ENCODE measurements around the gene DHRS7. TPM values are rescaled to one million over a fixed set of nuclear protein-coding genes. Genes with fewer than 3 reads are reported as not detected.

DHRS7 gene
- polyA plus RNA-seq, 10 donors = 48.7 to 101 (median 73.2) TPM

- DNase-seq = no peak
Measured at GRCh38 chr14:60189923-60190840, 25.0 kb upstream of the DHRS7 start.

DNA sequence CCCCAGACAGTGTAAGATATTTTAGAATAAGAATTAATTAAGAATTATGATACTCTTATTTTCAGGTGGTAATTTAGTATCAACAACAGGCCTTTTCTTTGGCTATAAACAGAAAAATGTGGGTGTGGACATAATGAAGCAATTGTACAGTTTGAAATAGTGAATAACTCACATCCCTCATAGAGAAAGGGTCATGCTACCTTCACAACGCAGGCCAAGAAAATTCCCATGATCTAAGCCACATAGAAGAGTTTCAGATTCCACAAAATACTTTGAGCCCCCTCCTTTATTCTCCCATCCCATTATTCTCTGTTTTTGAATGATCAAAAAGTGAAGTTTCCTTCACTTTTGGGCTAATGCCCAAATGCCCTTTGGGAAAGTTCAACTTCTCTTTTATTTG is 23.5 kb upstream of the DHRS7 start:
- DNase-seq = no peak

GRCh38 chr14:60188115-60188514 is 22.9 kb upstream of the DHRS7 start:
- peak in 1 of 3 donors; percentile 24 for DNase-seq

DNA sequence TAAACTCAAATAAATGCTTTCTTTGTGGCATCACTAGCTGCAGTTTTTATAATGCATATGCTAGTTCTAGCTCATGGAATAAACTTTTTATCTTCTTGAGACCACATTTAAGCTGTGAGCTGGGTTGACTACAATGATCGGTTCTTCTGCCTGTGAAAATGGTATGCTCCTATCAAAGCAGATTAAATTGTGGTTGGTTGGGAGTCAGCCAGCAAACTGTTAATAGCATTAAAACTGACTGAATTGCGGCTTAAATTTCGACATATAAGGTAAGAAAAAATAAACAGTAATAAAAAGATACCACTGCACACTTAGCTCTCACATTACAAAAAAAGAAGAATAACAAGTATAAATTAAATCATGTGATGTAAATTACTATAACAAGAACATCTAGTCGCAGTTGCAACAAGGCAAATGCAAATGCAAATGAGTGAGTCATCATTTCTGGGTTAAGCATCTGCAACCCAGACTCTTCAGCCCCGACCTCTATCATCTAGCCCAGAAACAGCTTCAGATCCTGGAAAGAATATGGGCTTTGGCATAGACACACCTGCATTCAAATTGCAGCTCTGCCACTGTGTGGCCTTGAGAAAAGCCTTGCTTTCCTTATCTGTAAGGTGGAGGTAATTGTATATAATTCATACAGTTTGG is 19.8 kb upstream of the DHRS7 start:
- DNase-seq = no peak

- peak; percentile 72 to 86 (median 74) for DNase-seq
Measured at GRCh38 chr14:60184146-60184904, 19.1 kb upstream of the DHRS7 start.

GRCh38 chr14:60183741-60184140 is 18.5 kb upstream of the DHRS7 start:
- DNase-seq = peak in 1 of 3 donors; percentile 16

- no peak for DNase-seq
Measured at GRCh38 chr14:60183138-60183537, 17.9 kb upstream of the DHRS7 start.

GRCh38 chr14:60179431-60179869 is 14.3 kb upstream of the DHRS7 start:
- DNase-seq = peak in 2 of 3 donors; percentile 13 to 40

- no peak for DNase-seq
Measured at GRCh38 chr14:60178820-60179219, 13.6 kb upstream of the DHRS7 start.

DNA sequence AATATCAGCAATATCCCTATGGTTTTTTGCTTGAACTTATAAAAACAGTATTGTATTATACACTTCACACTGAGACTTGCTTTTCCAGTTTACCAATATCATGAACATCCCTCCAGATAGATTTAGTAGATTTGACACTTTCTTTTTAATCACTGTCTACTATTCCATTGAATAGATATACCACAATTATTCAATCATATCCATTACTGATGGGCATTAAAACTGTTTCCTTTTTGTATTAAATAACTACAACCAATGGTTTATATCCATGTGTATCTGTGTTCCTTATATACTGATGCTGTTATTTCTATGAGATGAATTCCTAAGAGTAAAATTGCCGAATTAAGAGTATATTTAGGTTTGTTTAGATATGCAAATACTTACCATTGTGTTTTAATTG is 13.0 kb upstream of the DHRS7 start:
- DNase-seq = no peak

DNA sequence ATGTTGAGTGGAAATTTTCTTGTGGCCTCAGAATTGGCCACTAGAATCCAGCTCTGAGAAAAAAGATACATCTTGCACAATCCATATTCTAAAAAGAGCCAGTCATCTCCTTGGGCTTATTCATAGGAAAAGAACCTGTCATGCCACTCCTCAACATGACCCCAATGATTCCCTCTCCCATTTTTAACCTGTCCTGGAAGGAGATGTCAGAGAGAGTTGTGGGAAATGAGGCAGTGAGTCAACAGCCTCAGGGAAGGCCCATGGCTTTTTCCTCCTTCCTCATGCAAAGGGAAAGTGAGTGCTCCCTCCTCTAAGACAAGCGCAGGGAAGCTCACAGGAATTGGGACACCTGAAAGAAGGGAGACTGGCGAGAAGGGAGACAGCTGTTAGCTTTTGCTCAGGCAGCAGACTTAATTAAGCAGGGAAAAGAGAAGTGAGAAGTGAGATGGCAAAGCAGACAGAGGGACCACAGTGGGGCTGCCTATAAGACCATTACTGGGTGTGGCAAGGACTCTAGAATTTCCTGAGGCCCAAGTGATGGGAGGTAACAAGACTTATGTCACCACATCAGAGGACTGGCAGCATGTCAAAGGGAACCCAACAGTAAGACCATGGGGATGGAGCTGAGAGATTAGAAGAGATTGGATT is 10.2 kb upstream of the DHRS7 start:
- DNase-seq = no peak

DNA sequence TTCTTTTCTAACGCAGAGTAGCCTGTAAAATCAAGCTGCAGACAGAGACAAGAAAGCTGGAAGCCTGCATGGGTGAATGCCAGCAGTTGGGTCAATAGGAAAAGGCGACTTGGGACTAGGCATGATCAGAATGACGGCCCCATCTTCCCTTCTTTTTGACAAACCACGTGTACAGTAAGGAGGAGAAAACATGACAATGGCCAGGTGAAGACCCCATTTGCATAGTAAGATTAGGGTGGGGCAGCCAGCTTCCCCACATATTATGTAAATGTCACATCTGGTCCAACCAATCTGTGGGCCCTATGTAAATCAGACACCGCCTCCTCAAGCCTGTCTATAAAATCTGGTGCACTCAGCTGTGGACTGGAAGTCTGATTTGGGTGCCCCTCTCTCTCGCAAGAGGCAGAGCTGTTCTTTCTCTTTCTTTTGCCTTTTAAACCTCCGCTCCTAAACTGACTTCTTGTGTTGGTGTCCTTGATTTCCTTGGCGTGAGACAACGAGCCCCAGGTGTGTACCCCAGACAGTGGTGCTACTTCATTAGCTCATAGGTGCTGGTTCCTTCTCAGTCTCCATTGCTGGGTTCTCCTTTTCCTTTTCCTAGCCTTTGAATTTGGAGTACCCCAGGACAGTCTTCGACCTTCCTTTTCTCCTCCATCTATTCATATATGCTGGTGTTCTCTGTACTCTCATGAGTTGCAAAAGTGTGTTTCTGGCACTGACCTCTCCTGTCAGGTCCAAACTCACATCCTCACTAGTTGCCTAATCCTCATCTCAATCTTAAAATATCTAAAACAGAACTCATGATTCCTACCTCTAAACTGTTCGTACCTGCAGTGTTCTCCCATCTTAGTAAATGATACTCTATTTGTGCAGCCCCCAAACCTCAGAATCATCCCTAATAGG is 9.4 kb upstream of the DHRS7 start:
- DNase-seq = no peak

- DNase-seq = no peak
Measured at GRCh38 chr14:60171690-60172089, 6.5 kb upstream of the DHRS7 start.

DNA sequence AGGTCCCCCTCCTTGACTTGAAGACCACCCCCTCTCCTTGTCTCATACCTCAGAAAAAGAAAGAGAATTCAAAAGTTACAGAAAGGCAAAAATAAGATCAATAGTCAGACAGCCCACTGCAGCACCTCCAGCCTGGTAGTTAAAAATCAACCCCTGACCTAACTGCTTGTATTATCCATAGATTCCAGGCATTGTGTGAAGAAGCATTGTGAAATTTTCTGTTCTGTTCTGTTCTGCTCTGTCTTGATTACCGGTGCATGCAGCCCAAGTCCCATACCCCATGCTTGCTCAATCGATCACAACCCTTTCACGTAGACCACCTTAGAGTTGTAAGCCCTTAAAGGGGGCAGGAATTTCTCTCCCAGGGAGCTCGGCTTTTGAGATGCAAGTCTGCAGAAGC is 5.8 kb upstream of the DHRS7 start:
- DNase-seq = no peak

DNA sequence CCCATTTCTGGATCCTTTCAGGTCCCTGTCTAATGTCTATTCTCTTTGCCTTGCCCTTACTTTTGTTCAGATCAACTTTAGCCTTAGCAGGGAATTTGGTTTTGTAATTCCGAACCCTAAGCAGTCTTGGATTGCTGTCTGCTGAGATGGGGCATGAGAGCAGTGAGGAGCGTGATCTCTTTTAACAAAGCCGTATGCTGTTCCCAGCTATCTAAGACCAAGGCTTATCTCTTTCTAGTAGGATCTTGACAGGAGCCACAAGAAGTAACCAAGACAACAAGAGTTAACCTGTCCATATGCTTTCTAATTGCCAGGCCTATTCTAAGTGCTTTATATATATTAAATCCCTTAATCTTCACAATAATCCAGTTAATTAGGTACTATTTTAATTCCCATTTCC is 4.5 kb upstream of the DHRS7 start:
- DNase-seq = no peak

- DNase-seq = no peak
Measured at GRCh38 chr14:60166142-60166541, 944 bp upstream of the DHRS7 start.

GRCh38 chr14:60165547-60165876 is 314 bp upstream of the DHRS7 start:
- DNase-seq = no peak

- DNase-seq = no peak
Measured at GRCh38 chr14:60164404-60164711, 840 bp downstream of the DHRS7 start.

- peak in 1 of 3 donors; percentile 11 for DNase-seq
Measured at GRCh38 chr14:60163693-60164092, 1.5 kb downstream of the DHRS7 start.

GRCh38 chr14:60161196-60162107 is 3.7 kb downstream of the DHRS7 start:
- no peak for DNase-seq
